Karpas-422 (cell line): ENCODE data around the gene ZFHX3. TPM values are rescaled to one million over a fixed set of nuclear protein-coding genes. Genes with fewer than 3 reads are reported as not detected.

Experiments
- DNase-seq: peaks from one replicate; pipeline ENCODE4 v3.0.0-alpha.2; 2015
- H2AFZ ChIP-seq: fragments of 200-600 bp; sonication (generic); 2 replicates; pipeline ENCODE4 v1.6.1; 2014; ENCODE audit warnings: antibody characterized with exemption, low read length, mixed read lengths
- H3K27ac ChIP-seq: fragments of 200-600 bp; sonication (generic); 2 replicates; pipeline ENCODE4 v1.5.1; 2014; ENCODE audit warnings: mild to moderate bottlenecking, low read length, moderate library complexity
- H3K27me3 ChIP-seq: fragments of 200-600 bp; sonication (generic); 2 replicates; pipeline ENCODE4 v1.6.1; 2014; ENCODE audit warnings: low read length, mixed read lengths
- H3K36me3 ChIP-seq: fragments of 200-600 bp; sonication (generic); 2 replicates; pipeline ENCODE4 v1.6.1; 2014; ENCODE audit warnings: low read length, mixed read lengths; ENCODE audit not compliant: insufficient read depth
- H3K4me1 ChIP-seq: fragments of 200-600 bp; sonication (generic); 2 replicates; pipeline ENCODE4 v1.6.1; 2014; ENCODE audit warnings: mild to moderate bottlenecking, low read length, mixed read lengths
- H3K4me2 ChIP-seq: fragments of 200-600 bp; sonication (generic); 2 replicates; pipeline ENCODE4 v1.6.1; 2014; ENCODE audit warnings: low read length, low read depth, mild to moderate bottlenecking; ENCODE audit not compliant: poor library complexity, severe bottlenecking
- H3K4me3 ChIP-seq: fragments of 200-600 bp; sonication (generic); 2 replicates; pipeline ENCODE4 v1.5.1; 2014; ENCODE audit warnings: mild to moderate bottlenecking, antibody characterized with exemption, low read length, mixed read lengths
- H3K79me2 ChIP-seq: fragments of 200-600 bp; sonication (generic); 2 replicates; pipeline ENCODE4 v1.6.1; 2014; ENCODE audit warnings: mild to moderate bottlenecking, low read length, mixed read lengths
- H3K9ac ChIP-seq: fragments of 200-600 bp; sonication (generic); 2 replicates; pipeline ENCODE4 v1.6.0; 2014; ENCODE audit warnings: low read length
- H3K9me2 ChIP-seq: fragments of 200-600 bp; sonication (generic), shearing (Covaris generic); replicated peaks from 2 replicates; pipeline ENCODE4 v1.6.0; 2014; ENCODE audit warnings: mild to moderate bottlenecking, low read length, moderate library complexity; ENCODE audit not compliant: insufficient read depth
- H3K9me3 ChIP-seq: fragments of 300-700, 200-600 bp; sonication (generic); 2 replicates; pipeline ENCODE4 v1.6.1; 2014; ENCODE audit warnings: low read length, mixed read lengths
- H4K20me1 ChIP-seq: fragments of 200-600 bp; sonication (generic); 2 replicates; pipeline ENCODE4 v1.6.1; 2014; ENCODE audit warnings: mild to moderate bottlenecking, antibody characterized with exemption, low read length, low read depth; ENCODE audit not compliant: insufficient read depth
- total RNA-seq: library from RNA; depleted of rRNA; stranded (reverse); fragments of >200 nt; shearing (Covaris generic); gene quantifications from 2 replicates; pipeline ENCODE4 v1.2.3, GENCODE V29; 2014; ENCODE audit warnings: low replicate concordance

Gene ZFHX3
- total RNA-seq, 1 experiment from 2014 or later, result 0.67 TPM

DNA sequence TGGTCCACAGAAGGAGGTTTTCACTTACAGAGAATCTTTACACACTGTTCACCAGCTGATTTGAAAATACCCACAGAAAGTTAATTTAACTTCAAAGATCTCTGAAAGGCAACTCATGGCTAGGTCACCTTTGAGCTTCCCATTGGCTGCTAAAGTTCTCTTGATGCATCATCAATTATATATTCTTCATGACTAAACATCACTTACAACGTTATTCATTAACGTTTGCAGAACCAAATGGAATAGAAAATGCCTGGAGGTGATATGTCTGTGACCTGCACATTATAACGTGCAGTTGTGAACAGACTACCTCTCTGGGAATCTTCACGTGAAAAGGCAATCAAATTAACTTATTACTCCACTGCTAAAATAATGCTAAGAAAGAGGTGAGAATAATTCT lies 238.5 kb downstream of the ZFHX3 start:
- no peak overlapping the region for H2AFZ ChIP-seq
- no peaks in the 10 kb centered on the region for H3K9me3 ChIP-seq

DNA sequence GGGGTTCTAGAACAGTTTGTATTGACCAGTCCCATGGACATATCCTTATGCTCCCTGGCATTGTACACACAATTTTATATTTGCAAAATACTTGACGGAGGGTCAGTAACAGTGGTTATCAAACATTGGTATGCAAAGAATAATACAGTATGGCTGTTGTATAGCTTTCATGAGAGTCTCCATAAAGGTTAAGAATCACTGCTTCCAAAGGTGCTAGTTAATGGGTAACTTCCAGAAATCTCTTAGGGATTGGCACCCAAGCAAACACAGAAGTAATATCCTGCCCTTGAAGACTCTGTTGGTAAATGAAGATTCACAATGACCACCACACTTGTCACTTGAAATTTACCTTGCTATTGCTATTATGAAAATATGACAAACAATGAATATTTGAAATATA lies 239.2 kb downstream of the ZFHX3 start:
- Histone ChIP-seq H3K9ac (no peak overlapping the region), H3K79me2 (no peaks in the 10 kb centered on the region), H3K27me3 (no peaks in the 10 kb centered on the region), H3K4me1 (no peaks in the 10 kb centered on the region), H3K4me3 (no peak overlapping the region), H3K9me2 (no peaks in the 10 kb centered on the region), H3K27ac (no peak overlapping the region), H3K4me2 (no peak overlapping the region), H3K9me3 (no peaks in the 10 kb centered on the region), H2AFZ (no peak overlapping the region), H4K20me1 (no peaks in the 10 kb centered on the region), H3K36me3 (no peaks in the 10 kb centered on the region)
- no peak for DNase-seq

More for the DNA sequence above, 238.5 kb downstream of the ZFHX3 start:
- Histone ChIP-seq H3K9ac (no peak overlapping the region), H3K9me2 (no peaks in the 10 kb centered on the region), H3K36me3 (no peaks in the 10 kb centered on the region), H3K4me3 (no peak overlapping the region), H3K27me3 (no peaks in the 10 kb centered on the region), H3K27ac (no peak overlapping the region), H3K79me2 (no peaks in the 10 kb centered on the region), H3K4me1 (no peaks in the 10 kb centered on the region), H3K4me2 (no peak overlapping the region), H4K20me1 (no peaks in the 10 kb centered on the region)
- DNase-seq, result no peak

- Histone ChIP-seq H4K20me1 (no peaks in the 10 kb centered on the region), H3K9ac (no peak overlapping the region), H3K9me2 (no peaks in the 10 kb centered on the region), H3K36me3 (no peaks in the 10 kb centered on the region), H3K4me2 (no peak overlapping the region), H3K27me3 (no peaks in the 10 kb centered on the region), H3K9me3 (no peaks in the 10 kb centered on the region), H3K27ac (no peak overlapping the region), H3K79me2 (no peaks in the 10 kb centered on the region), H3K4me1 (no peaks in the 10 kb centered on the region), H3K4me3 (no peak overlapping the region), H2AFZ (no peak overlapping the region)
- no peak for DNase-seq
Measured at GRCh38 chr16:72807245-72807644, 240.7 kb downstream of the ZFHX3 start.

GRCh38 chr16:72805486-72805885 lies 242.4 kb downstream of the ZFHX3 start:
- Histone ChIP-seq H2AFZ (no peak overlapping the region), H3K9me2 (no peaks in the 10 kb centered on the region), H3K27ac (no peak overlapping the region), H3K9ac (no peak overlapping the region), H3K4me2 (no peak overlapping the region), H3K4me3 (no peak overlapping the region), H3K4me1 (no peaks in the 10 kb centered on the region), H3K36me3 (no peaks in the 10 kb centered on the region), H4K20me1 (no peaks in the 10 kb centered on the region), H3K79me2 (no peaks in the 10 kb centered on the region), H3K27me3 (no peaks in the 10 kb centered on the region), H3K9me3 (no peaks in the 10 kb centered on the region)
- DNase-seq, result no peak

DNA sequence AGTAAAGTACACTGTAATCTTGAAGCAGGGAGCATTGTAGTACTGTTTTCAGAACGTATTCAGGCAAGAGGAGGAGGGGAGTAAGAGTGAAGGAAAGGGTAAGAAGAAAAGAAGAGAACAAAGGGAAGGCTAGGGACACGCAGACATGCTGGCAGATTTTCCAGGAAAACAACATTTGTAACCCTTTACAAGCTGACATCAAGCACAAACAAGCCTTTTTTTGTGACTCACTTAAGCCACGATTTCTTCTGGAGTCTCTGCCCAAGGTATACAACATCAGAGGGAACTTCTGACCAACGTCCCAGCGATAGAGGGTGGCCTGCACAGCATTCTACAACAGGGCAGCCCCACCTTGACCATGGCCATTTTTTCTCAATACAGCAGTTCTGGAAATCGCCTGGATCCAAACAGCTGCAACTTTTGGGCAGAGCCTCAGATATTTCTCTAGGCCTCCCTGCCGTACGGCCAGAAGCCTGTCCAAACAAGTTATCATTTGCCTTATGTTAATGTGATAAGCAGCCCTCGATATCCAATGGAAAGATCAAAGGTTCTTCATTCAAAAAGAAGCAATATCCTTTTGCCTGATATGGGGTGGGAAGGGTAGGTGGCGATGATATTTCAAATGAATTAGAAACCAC lies 247.3 kb downstream of the ZFHX3 start:
- H3K4me3 ChIP-seq, result no peak overlapping the region
- no peaks in the 10 kb centered on the region for H3K9me2 ChIP-seq
- no peaks in the 10 kb centered on the region for H3K79me2 ChIP-seq
- no peaks in the 10 kb centered on the region for H3K27me3 ChIP-seq
- DNase-seq, result no peak
- no peaks in the 10 kb centered on the region for H4K20me1 ChIP-seq
- no peak overlapping the region for H3K4me2 ChIP-seq
- no peaks in the 10 kb centered on the region for H3K4me1 ChIP-seq
- no peaks in the 10 kb centered on the region for H3K36me3 ChIP-seq
- H2AFZ ChIP-seq, result no peak overlapping the region
- no peak overlapping the region for H3K9ac ChIP-seq
- H3K9me3 ChIP-seq, result no peaks in the 10 kb centered on the region
- H3K27ac ChIP-seq, result no peak overlapping the region

GRCh38 chr16:72798264-72798663 lies 249.7 kb downstream of the ZFHX3 start:
- Histone ChIP-seq H2AFZ (no peak overlapping the region), H3K4me2 (no peak overlapping the region), H4K20me1 (no peaks in the 10 kb centered on the region), H3K27me3 (no peaks in the 10 kb centered on the region), H3K4me3 (no peak overlapping the region), H3K9me3 (no peaks in the 10 kb centered on the region), H3K9me2 (no peaks in the 10 kb centered on the region), H3K27ac (no peak overlapping the region), H3K36me3 (no peaks in the 10 kb centered on the region), H3K9ac (no peak overlapping the region), H3K79me2 (no peaks in the 10 kb centered on the region), H3K4me1 (no peaks in the 10 kb centered on the region)
- no peak for DNase-seq

- Histone ChIP-seq H3K9ac (no peak overlapping the region), H4K20me1 (no peaks in the 10 kb centered on the region), H3K9me2 (no peaks in the 10 kb centered on the region), H2AFZ (no peak overlapping the region), H3K27me3 (no peaks in the 10 kb centered on the region), H3K36me3 (no peaks in the 10 kb centered on the region), H3K4me2 (no peak overlapping the region), H3K4me1 (no peaks in the 10 kb centered on the region), H3K4me3 (no peak overlapping the region), H3K27ac (no peak overlapping the region), H3K9me3 (no peaks in the 10 kb centered on the region), H3K79me2 (no peaks in the 10 kb centered on the region)
- no peak for DNase-seq
Measured at GRCh38 chr16:72797621-72798020, 250.3 kb downstream of the ZFHX3 start.

DNA sequence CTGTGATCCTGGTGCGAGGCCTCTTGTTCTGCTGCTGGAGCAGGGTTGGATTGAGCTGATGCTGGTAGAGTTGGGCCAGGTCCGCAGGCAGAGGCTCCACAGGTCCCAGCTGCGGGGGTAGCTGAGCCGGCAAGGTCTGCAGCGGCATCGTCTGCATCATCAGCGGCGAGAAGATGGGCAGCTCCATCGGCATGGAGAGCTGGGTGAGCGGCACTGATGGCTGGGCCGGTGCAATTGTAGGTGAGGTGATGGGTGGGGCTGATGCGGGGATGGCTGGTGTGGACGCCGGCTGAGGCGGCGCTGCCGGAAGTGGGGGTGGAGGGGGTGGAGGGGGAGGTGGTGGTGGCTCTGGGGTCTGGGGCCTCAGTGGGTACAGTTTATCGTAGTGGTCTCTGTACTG lies 251.7 kb downstream of the ZFHX3 start:
- no peaks in the 10 kb centered on the region for H3K36me3 ChIP-seq
- H3K27me3 ChIP-seq, result no peaks in the 10 kb centered on the region
- no peaks in the 10 kb centered on the region for H3K9me3 ChIP-seq
- DNase-seq, result no peak
- no peak overlapping the region for H2AFZ ChIP-seq
- no peaks in the 10 kb centered on the region for H3K9me2 ChIP-seq
- no peaks in the 10 kb centered on the region for H3K4me1 ChIP-seq
- no peaks in the 10 kb centered on the region for H4K20me1 ChIP-seq
- H3K79me2 ChIP-seq, result no peaks in the 10 kb centered on the region
- no peak overlapping the region for H3K4me2 ChIP-seq
- no peak overlapping the region for H3K4me3 ChIP-seq
- no peak overlapping the region for H3K9ac ChIP-seq
- no peak overlapping the region for H3K27ac ChIP-seq

- H2AFZ ChIP-seq, result no peak overlapping the region
- no peaks in the 10 kb centered on the region for H4K20me1 ChIP-seq
- H3K4me2 ChIP-seq, result no peak overlapping the region
- H3K79me2 ChIP-seq, result no peaks in the 10 kb centered on the region
- no peaks in the 10 kb centered on the region for H3K9me3 ChIP-seq
- H3K9me2 ChIP-seq, result no peaks in the 10 kb centered on the region
- H3K36me3 ChIP-seq, result no peaks in the 10 kb centered on the region
- H3K27ac ChIP-seq, result no peak overlapping the region
- no peak for DNase-seq
- H3K9ac ChIP-seq, result no peak overlapping the region
- no peak overlapping the region for H3K4me3 ChIP-seq
- H3K4me1 ChIP-seq, result no peaks in the 10 kb centered on the region
- H3K27me3 ChIP-seq, result no peaks in the 10 kb centered on the region
Measured at GRCh38 chr16:72794986-72795385, 252.9 kb downstream of the ZFHX3 start.
